GM12864 (cell line): ENCODE results near the gene CLASRP.

ENCODE experiments used
- DNase-seq: peaks from one replicate; pipeline ENCODE4 v3.0.0-alpha.2; 2011; ENCODE audit warnings: low read depth
- H3K4me3 ChIP-seq: 2 replicates; pipeline ENCODE4 v1.5.1; 2011; ENCODE audit warnings: mild to moderate bottlenecking, low read depth, low read length, control low read depth
- CTCF ChIP-seq: IDR thresholded peaks from 2 replicates; pipeline ENCODE4 v1.5.1; 2011; ENCODE audit warnings: low read depth, mild to moderate bottlenecking, moderate library complexity, low read length, control low read depth, inconsistent platforms; ENCODE audit errors: missing control alignments

Gene CLASRP

GRCh38 chr19:45040059-45040771, 1.4 kb downstream of the CLASRP start:
- no peak for TF ChIP-seq CTCF
- H3K4me3 ChIP-seq: peak overlapping the region; percentile 61; the same call in 1 of the 2 replicates
- no peak for DNase-seq

GRCh38 chr19:45041125-45041524, 2.3 kb downstream of the CLASRP start:
- TF ChIP-seq CTCF: no peak

GRCh38 chr19:45045671-45046353, 7.0 kb downstream of the CLASRP start:
- no peak for TF ChIP-seq CTCF
- H3K4me3 ChIP-seq: no peak overlapping the region
- DNase-seq: no peak

More at GRCh38 chr19:45041125-45041524, 2.3 kb downstream of the CLASRP start:
- DNase-seq: no peak
- H3K4me3 ChIP-seq: no peak overlapping the region

GRCh38 chr19:45046355-45046754, 7.5 kb downstream of the CLASRP start:
- DNase-seq: no peak
- no peak for TF ChIP-seq CTCF
- no peak overlapping the region for H3K4me3 ChIP-seq

- DNase-seq: no peak
- H3K4me3 ChIP-seq: peak overlapping the region; percentile 28; the same call in 1 of the 2 replicates
- TF ChIP-seq CTCF: peak; percentile 3
Observed at GRCh38 chr19:45047188-45047797, 8.4 kb downstream of the CLASRP start.

- no peak overlapping the region for H3K4me3 ChIP-seq
- no peak for DNase-seq
- no peak for TF ChIP-seq CTCF
Observed at GRCh38 chr19:45049073-45049736, 10.4 kb downstream of the CLASRP start.
